NT2/D1 (cell line): ENCODE measurements around the gene MIA.

ENCODE experiments used
- SUZ12 ChIP-seq: IDR thresholded peaks from 2 replicates; pipeline ENCODE4 v1.6.1; 2011; ENCODE audit not compliant: insufficient read length, insufficient read depth; ENCODE audit errors: extremely low read depth
- ZNF274 ChIP-seq: IDR thresholded peaks from 2 replicates; pipeline ENCODE4 v1.6.1; 2011; ENCODE audit warnings: mild to moderate bottlenecking, low read depth, low read length

DNA sequence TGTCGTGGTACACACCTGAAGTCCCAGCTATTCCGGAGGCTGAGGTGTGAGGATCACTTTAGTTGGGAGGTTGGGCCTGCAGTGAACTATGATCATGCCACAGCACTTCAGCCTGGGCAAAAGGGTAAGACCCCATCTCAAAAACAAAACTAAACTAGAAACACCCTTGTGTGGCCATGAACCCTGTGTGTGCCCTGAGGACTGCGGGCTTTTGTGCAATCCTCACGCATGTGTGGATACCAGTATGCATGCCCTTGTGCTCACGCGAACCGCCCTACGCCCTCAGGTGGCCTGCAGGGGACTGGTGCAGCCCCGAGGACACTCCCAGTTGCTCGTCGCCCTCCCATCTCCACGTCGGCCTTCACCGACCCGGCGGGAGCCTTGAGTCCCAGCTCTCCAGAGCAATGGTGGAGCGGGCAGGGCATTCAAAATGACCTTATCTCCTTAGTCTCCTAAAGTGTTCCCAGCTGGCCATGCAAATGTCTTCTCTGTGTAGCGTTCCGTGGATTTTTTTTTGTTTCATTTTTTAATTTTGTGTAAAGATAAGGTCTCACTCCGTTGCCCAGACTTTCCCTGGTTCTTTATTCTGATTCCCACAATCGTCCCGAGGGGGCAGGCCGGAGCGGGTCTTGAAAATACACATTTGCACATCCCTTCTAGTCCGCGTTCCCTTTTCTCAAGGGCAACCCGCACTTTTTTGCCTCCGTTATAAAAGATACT is 22.8 kb downstream of the MIA start:
- TF ChIP-seq ZNF274 (no peak), SUZ12 (no peak)
